GM19468 (cell line): ENCODE results near the gene HMOX2.
A peak's percentile ranks its signal among the peaks of the same experiment; 100 is the strongest.

Source experiments
- ATAC-seq: cut with Tn5 transposase; IDR thresholded peaks from one replicate; pipeline ENCODE4 v1.9.1; 2021; ENCODE audit warnings: mild to moderate bottlenecking, moderate library complexity, moderate number of reproducible peaks; ENCODE audit not compliant: unreplicated experiment; ENCODE audit errors: extremely low read depth

The HMOX2 gene

DNA sequence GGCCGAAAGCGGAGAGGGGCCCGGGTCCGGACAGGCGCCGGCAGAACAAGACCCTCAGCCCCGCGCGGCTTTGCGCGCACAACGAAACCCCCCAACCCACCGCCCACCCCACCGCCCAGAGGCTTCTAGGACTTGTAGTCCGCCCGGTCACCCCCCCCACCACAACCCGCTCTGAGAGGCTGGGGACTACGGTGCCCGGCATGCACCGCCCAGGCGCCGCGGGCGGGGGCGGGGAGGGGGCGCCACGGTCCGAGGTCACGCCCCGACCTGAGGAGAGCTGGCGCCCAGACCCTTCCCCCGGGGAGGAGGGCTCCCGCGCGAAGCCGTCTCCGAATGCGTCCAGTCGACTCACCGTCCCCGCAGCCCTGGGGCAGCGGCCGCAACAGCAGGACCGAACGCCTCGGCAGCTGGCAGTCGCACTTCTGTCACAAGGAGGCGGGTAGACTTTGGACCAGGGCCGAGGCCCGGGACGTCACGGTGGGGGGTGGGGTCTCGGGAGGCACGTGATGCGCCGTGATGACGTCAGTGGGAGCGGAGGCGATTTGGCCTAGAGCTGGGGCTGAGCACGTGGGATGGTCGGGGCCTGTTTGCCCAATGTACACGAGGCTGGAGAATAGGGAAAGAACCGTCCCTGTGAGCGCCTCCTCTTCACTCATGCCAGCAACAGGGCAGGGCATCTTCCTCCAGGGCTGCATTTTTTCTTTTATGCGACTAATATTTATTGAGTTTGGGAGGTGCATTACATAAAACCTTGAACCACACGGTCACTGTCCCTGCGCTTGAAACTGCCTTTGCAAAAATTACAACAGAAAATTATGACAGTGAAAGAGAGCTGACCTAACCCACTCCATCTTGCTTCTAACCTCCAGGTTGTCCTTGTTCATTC lies 62.4 kb downstream of the HMOX2 start, which contains the start of gene CDIP1:
Gene CDIP1, minus strand, starts transcription at position 424 of the 886 bp plus-strand sequence. CDS start 24,643 bp downstream, outside the sequence.
- ATAC-seq = peak; percentile 36

DNA sequence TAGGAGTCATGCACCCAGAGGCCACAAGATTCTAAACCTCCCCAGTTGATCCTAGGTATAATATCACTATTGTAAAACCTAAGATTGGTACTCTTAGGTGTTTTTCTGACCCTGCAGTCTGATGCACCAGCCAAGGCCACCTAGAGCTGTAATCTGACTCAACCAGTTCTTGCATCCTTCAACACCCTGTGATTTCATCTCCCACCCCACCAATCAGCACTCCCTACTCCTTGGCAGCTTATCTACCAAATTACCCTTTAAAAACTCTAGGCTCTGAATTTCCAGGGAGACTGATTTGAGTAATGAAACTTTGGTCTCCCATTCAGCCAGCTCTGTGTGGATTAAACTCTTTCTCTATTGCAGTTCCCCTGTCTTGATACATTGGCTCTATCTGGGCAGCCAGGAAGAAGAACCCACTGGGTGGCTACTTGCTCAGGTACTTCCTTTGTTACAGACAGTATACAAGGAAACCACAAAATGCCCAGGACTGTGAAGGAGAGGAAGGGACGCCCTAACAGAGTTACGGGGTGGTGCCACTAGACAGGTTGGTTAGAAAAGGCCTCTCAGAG lies 63.6 kb downstream of the HMOX2 start:
- ATAC-seq = no peak

DNA sequence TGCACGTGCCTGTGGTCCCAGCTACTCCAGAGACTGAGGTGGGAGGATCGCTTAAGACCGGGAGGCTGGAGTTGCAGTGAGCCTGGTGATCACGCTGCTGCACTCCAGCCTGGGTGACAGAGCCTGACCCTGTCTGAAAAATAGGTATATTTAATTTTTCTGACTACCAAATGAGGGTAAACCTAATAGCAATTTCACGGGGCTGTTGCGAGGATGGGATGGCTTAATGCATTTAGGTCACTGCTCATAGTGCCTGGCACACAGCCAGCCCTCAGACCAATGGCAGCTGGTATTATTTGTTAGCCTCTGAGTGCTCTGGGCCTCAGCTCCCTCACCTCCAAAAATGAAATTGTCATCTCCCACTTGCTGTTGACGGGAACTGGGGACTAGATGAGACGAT lies 68.3 kb downstream of the HMOX2 start:
- no peak for ATAC-seq

DNA sequence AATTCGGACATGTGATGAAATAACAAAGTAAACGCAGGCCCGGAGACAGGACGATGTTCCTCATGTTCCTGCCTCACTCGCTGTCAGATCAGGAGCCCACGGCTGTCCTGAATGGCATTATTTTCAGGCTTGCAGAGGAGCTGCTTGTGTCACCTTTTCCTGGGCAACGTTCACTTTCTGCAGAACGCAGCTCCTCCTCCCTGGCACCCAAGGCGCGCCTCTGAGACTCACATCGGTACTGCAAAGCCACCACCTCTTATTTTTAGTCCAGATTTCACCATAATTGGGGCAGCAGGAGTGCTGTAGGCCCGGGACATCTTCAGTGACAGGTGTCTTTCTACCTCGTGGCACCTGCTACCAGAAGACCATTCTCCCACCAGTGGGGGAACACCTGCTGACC lies 71.9 kb downstream of the HMOX2 start:
- ATAC-seq = no peak

DNA sequence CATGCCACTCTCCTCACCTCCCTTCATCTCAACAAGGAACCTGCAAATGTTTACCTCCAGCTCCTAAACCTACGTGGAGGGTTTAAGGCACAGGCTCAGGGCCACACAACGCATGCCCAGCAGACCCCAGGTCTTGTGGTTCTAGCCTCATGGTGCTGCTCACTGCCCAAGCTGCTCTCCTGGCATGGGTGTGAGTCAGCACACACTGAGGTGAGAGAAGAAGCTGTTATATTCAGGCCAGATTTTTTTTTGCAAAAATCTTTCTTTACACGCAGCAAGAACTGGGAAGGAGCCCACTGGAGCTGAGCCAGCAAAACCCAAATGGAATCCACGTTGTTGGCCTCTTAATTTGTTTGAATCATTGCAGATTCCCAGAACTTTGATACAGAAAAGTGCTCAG lies 74.4 kb downstream of the HMOX2 start:
- ATAC-seq = no peak

DNA sequence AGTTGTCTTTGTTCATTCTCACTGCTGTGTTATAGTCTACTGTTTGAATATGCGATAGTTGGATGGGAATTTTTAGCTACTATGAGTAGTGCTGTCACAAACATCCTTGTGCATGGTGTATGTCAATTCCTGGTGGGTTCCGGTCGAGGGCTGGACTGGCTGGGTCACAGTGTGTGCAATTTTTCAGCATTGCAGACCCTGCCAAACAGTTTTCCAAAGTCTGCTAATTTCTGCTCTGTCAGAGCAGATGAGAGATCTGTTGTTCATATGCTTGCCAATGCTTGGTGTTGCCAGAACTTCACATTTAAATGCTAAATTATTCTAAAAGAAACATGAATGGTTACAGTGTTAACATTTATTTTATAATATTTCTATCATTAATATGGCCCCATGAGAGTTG lies 76.3 kb downstream of the HMOX2 start:
- ATAC-seq = no peak

DNA sequence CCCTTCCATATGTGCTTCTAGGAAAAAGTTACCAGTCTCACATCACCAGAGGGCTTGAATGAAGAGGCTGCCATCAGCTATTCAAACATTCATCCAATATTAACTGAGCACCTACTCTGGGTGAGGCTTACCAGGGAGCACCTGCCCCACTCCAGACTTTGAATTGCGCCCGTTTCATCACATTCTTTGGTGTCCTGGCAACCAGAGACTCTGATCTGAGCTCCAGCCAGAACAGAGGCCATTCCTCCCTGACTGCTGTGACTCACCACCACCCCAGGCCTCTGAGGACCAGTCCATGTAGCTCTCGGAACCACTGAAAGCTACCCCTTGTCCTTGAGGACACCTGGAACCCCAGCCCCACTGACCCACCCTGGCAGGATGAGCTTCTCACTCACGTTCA lies 79.9 kb downstream of the HMOX2 start, which contains the start of gene C16orf96:
Gene C16orf96, plus strand, starts transcription at position 229 of the 400 bp plus-strand sequence. Its CDS starts 150 bp downstream, at position 379.
- ATAC-seq = no peak

DNA sequence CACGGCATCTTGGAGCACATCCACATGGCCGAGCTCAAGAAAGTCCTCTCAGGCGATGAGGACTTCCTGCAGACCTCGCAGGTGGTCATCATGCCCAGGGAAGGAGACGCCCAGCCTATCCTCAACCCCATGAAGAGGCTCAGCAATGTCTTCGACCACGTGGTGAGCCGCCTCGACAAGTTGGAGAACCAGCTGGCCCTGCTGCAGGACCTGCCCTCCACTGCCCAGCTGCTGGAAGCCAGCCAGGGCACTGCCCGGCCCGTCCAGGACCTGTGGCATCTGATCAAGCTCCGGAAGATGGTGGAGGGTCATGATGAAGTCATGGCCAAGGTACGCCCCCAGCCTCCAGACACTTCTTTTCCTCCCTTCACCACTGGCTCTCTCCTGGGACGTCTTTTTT lies 80.4 kb downstream of the HMOX2 start:
- no peak for ATAC-seq

DNA sequence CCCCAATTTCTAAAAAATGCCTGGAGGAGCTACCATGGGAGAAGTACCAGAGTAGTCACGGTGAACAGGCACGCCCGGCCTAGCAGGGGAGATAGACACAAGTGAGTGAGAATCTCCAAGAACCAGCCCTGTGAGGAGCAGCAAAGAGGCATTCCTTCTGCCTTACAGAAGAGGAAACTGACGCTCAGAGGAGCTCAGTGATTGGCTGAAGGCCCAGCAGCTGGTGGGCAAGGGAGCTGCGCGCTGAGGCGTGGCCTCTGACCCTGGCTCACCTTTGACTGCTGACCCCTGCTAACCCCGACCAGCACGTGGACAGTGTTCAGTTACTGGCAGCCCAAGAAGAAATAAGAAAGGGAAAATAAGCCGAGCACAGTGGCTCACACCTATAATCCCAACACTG lies 81.8 kb downstream of the HMOX2 start:
- no peak for ATAC-seq
